Keratinocyte (primary cell): Measurements from ENCODE around the gene ZMYND8.

Experiments
- EZH2 ChIP-seq: IDR thresholded peaks from one replicate; pipeline ENCODE4 v1.6.1; 2012; ENCODE audit warnings: inconsistent platforms, mild to moderate bottlenecking, low read length, moderate library complexity
- TF ChIP-seq, protein P1 (sequence below), 3 experiments: IDR thresholded peaks in 1 of 3; conservative IDR thresholded peaks in 1 of 3; optimal IDR thresholded peaks in 1 of 3; 2 replicates in 2 of 3; 3 replicates in 1 of 3; pipeline versions ENCODE3 to v1.5.1; 2011; ENCODE audit warnings: low read length in 3 of 3, mild to moderate bottlenecking in 3 of 3, moderate library complexity in 2 of 3, control low read depth in 1 of 3, inconsistent platforms in 1 of 3; ENCODE audit not compliant: insufficient read depth in 2 of 3; ENCODE audit errors: extremely low read depth in 1 of 3

GRCh38 chr20:47196091-47197081 is 160.1 kb downstream of the ZMYND8 start:
- TF ChIP-seq, protein P1, sequence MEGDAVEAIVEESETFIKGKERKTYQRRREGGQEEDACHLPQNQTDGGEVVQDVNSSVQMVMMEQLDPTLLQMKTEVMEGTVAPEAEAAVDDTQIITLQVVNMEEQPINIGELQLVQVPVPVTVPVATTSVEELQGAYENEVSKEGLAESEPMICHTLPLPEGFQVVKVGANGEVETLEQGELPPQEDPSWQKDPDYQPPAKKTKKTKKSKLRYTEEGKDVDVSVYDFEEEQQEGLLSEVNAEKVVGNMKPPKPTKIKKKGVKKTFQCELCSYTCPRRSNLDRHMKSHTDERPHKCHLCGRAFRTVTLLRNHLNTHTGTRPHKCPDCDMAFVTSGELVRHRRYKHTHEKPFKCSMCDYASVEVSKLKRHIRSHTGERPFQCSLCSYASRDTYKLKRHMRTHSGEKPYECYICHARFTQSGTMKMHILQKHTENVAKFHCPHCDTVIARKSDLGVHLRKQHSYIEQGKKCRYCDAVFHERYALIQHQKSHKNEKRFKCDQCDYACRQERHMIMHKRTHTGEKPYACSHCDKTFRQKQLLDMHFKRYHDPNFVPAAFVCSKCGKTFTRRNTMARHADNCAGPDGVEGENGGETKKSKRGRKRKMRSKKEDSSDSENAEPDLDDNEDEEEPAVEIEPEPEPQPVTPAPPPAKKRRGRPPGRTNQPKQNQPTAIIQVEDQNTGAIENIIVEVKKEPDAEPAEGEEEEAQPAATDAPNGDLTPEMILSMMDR (optimal IDR thresholded peaks at IDR 0.05 in 1 of 3, IDR thresholded peaks at IDR 0.05 in 1 of 3, conservative IDR thresholded peaks at IDR 0.05 in 1 of 3; ENCODE audit: extremely low read depth in 1 of 3, insufficient read depth in 2 of 3, low read length in 3 of 3): peak; percentile 91 to 97 (median 92)
- TF ChIP-seq EZH2: no peak
